GM23248 (cell line): ENCODE results near the gene LYSMD3. TPM values are rescaled to one million over a fixed set of nuclear protein-coding genes. Genes with fewer than 3 reads are reported as not detected.

Experiments
- DNase-seq: peaks from one replicate; pipeline ENCODE4 v3.0.0-alpha.2; 2015
- H2AFZ ChIP-seq: fragments of 200-600 bp; sonication (generic); 2 replicates; pipeline ENCODE4 v1.6.1; 2016; ENCODE audit warnings: antibody characterized with exemption
- H3F3A ChIP-seq: fragments of 200-600 bp; sonication (generic); 2 replicates; pipeline ENCODE4 v1.6.1; 2016; ENCODE audit warnings: mild to moderate bottlenecking, antibody characterized with exemption, mixed run types; ENCODE audit not compliant: insufficient read depth
- H3K27ac ChIP-seq: fragments of 200-600 bp; sonication (generic); 2 replicates; pipeline ENCODE4 v1.5.1; 2016; ENCODE audit warnings: mild to moderate bottlenecking
- H3K27me3 ChIP-seq: fragments of 200-600 bp; sonication (generic); replicated peaks from 2 replicates; pipeline ENCODE4 v1.6.1; 2016; ENCODE audit warnings: mild to moderate bottlenecking; ENCODE audit not compliant: insufficient read depth
- H3K36me3 ChIP-seq: fragments of 200-600 bp; sonication (generic); 2 replicates; pipeline ENCODE4 v1.6.1; 2016; ENCODE audit warnings: low read depth, mild to moderate bottlenecking
- H3K4me1 ChIP-seq: fragments of 200-600 bp; sonication (generic); 2 replicates; pipeline ENCODE4 v1.6.1; 2016; ENCODE audit warnings: mild to moderate bottlenecking; ENCODE audit not compliant: insufficient read depth
- H3K4me2 ChIP-seq: fragments of 200-600 bp; sonication (generic); one replicate; pipeline ENCODE4 v1.6.1; 2016; ENCODE audit warnings: mild to moderate bottlenecking; ENCODE audit not compliant: unreplicated experiment
- H3K4me3 ChIP-seq: fragments of 200-600 bp; sonication (generic); 2 replicates; pipeline ENCODE4 v1.5.1; 2016; ENCODE audit warnings: mild to moderate bottlenecking
- H3K79me2 ChIP-seq: fragments of 200-600 bp; sonication (generic); 2 replicates; pipeline ENCODE4 v1.6.1; 2016; ENCODE audit warnings: mild to moderate bottlenecking; ENCODE audit not compliant: insufficient read depth
- H3K9ac ChIP-seq: fragments of 200-600 bp; sonication (generic); 2 replicates; pipeline ENCODE4 v1.6.1; 2016; ENCODE audit warnings: mild to moderate bottlenecking
- H3K9me2 ChIP-seq: fragments of 200-600 bp; sonication (generic); 2 replicates; pipeline ENCODE4 v1.6.1; 2016; ENCODE audit warnings: mixed run types, mild to moderate bottlenecking, moderate library complexity; ENCODE audit not compliant: insufficient read depth
- H3K9me3 ChIP-seq: fragments of 200-600 bp; sonication (generic); one replicate; pipeline ENCODE4 v1.6.1; 2017; ENCODE audit warnings: low read depth
- H4K20me1 ChIP-seq: fragments of 200-600 bp; sonication (generic); 2 replicates; pipeline ENCODE4 v1.6.0; 2016; ENCODE audit not compliant: insufficient read depth
- EZH2 ChIP-seq: fragments of 200-600 bp; sonication (generic); IDR thresholded peaks from 2 replicates; pipeline ENCODE4 v1.6.1; 2018; ENCODE audit warnings: antibody characterized with exemption, mild to moderate bottlenecking; ENCODE audit not compliant: insufficient read depth, poor library complexity, severe bottlenecking
- EZH2phosphoT487 ChIP-seq: fragments of 200-600 bp; sonication (generic); IDR thresholded peaks from 2 replicates; pipeline ENCODE4 v1.6.1; 2018; ENCODE audit warnings: antibody characterized with exemption, moderate library complexity, mild to moderate bottlenecking, low read depth; ENCODE audit not compliant: insufficient read depth
- WGBS, 2 experiments: methylation state at CpG; one replicate each; pipeline ENCODE4 v1.1.6; 2015 to 2017; ENCODE audit warnings: low lambda C conversion rate in 2 of 2, low coverage in 1 of 2; ENCODE audit errors: missing lambda C conversion rate in 2 of 2; 5-methylcytosine and 5-hydroxymethylcytosine counted together
- in situ Hi-C: fragments of 300-500 bp; cut with MboI; formaldehyde crosslinking; loops from 2 replicates; pipeline ENCODE4 v1.15.0; 2020
- polyA plus RNA-seq: library from polyadenylated mRNA; unstranded; fragments of >200 nt; fragmentation: Nextera tagmentation; extraction: Ambion mirVana; gene quantifications from 2 replicates; pipeline ENCODE4 v1.2.1, GENCODE V29; 2016
- total RNA-seq: library from RNA; depleted of rRNA; stranded (reverse); fragments of >200 nt; shearing (Covaris generic); gene quantifications from 2 replicates; pipeline ENCODE4 v1.2.3, GENCODE V29; 2014

LYSMD3 gene
- total and polyA plus RNA-seq, 2 experiments from 2014 or later = 20.1 to 22.6 TPM

GRCh38 chr5:90561766-90562165 is 32.4 kb upstream of the LYSMD3 start:
- Histone ChIP-seq H3K4me1 (no peaks in the 10 kb centered on the region), H3K9me2 (no peaks in the 10 kb centered on the region), H3K79me2 (no peaks in the 10 kb centered on the region), H3K9me3 (no peaks in the 10 kb centered on the region), H3K36me3 (no peaks in the 10 kb centered on the region), H3F3A (no peaks in the 10 kb centered on the region), H3K4me3 (no peak overlapping the region), H3K4me2 (no peak overlapping the region), H3K9ac (no peak overlapping the region), H3K27me3 (peaks cover 36% of the 10 kb centered on the region), H4K20me1 (no peaks in the 10 kb centered on the region), H2AFZ (no peak overlapping the region), H3K27ac (no peak overlapping the region)
- in situ Hi-C loops = no loop called here
- TF ChIP-seq EZH2phosphoT487 (no peak), EZH2 (no peak)
- whole genome bisulfite sequencing, 2 experiments = 45 to 50% methylated on average over 1 of the region's 1 CpG
- no peak for DNase-seq

- no peaks in the 10 kb centered on the region for H3K4me1 ChIP-seq
- H3K36me3 ChIP-seq = no peaks in the 10 kb centered on the region
- H4K20me1 ChIP-seq = no peaks in the 10 kb centered on the region
- no peaks in the 10 kb centered on the region for H3K9me2 ChIP-seq
- H3K9ac ChIP-seq = no peak overlapping the region
- no peaks in the 10 kb centered on the region for H3K79me2 ChIP-seq
- no peak overlapping the region for H3K4me3 ChIP-seq
- H2AFZ ChIP-seq = no peak overlapping the region
- H3K27me3 ChIP-seq = peaks cover 46% of the 10 kb centered on the region
- DNase-seq = no peak
- H3K27ac ChIP-seq = no peak overlapping the region
- no peak overlapping the region for H3K4me2 ChIP-seq
- WGBS, 2 experiments = 45 to 50% methylated on average over 2 of the region's 2 CpGs
- H3K9me3 ChIP-seq = no peaks in the 10 kb centered on the region
- H3F3A ChIP-seq = no peaks in the 10 kb centered on the region
- TF ChIP-seq EZH2phosphoT487 (no peak), EZH2 (no peak)
- in situ Hi-C loops = no loop called here
Measured at GRCh38 chr5:90560771-90561170, 31.4 kb upstream of the LYSMD3 start.

GRCh38 chr5:90558344-90559192 is 29.2 kb upstream of the LYSMD3 start, which contains the start of gene ADGRV1:
Gene ADGRV1 (plus strand): TSS chr5:90558797. CDS start chr5:90558896, 99 bp downstream.
- H3K36me3 ChIP-seq = no peaks in the 10 kb centered on the region
- no peaks in the 10 kb centered on the region for H4K20me1 ChIP-seq
- H3K9ac ChIP-seq = no peak within 1 kb of the TSS
- H2AFZ ChIP-seq = peak within 1 kb of the TSS; percentile 23; the same call in 1 of the 2 replicates
- peak within 1 kb of the TSS; percentile 38 for H3K4me3 ChIP-seq
- no peaks in the 10 kb centered on the region for H3K9me2 ChIP-seq
- peak within 1 kb of the TSS; percentile 47 for H3K4me2 ChIP-seq
- no peaks in the 10 kb centered on the region for H3K79me2 ChIP-seq
- no peak for TF ChIP-seq EZH2phosphoT487
- TF ChIP-seq EZH2 = no peak
- DNase-seq = peak; percentile 30
- 3% methylated on average over 56 to 58 of the region's 60 CpGs for WGBS, 2 experiments
- no peak within 1 kb of the TSS for H3K27ac ChIP-seq
- no peaks in the 10 kb centered on the region for H3K9me3 ChIP-seq
- no peaks in the 10 kb centered on the region for H3F3A ChIP-seq
- H3K4me1 ChIP-seq = no peaks in the 10 kb centered on the region
- peaks cover 54% of the 10 kb centered on the region for H3K27me3 ChIP-seq
- in situ Hi-C loops = no loop called here

- H3K27me3 ChIP-seq = peaks cover 56% of the 10 kb centered on the region
- H3K9me2 ChIP-seq = no peaks in the 10 kb centered on the region
- H3K27ac ChIP-seq = no peak overlapping the region
- peak overlapping the region; percentile 38 for H3K4me3 ChIP-seq
- H3K9ac ChIP-seq = no peak overlapping the region
- WGBS, 2 experiments = 35 to 38% methylated on average over 3 of the region's 3 CpGs
- no peaks in the 10 kb centered on the region for H3K4me1 ChIP-seq
- H4K20me1 ChIP-seq = no peaks in the 10 kb centered on the region
- peak overlapping the region; percentile 47 for H3K4me2 ChIP-seq
- H3K79me2 ChIP-seq = no peaks in the 10 kb centered on the region
- no peaks in the 10 kb centered on the region for H3F3A ChIP-seq
- no peaks in the 10 kb centered on the region for H3K9me3 ChIP-seq
- H3K36me3 ChIP-seq = no peaks in the 10 kb centered on the region
- 0 out of 2 replicates have a peak overlapping the region, but pooled peaks have one; percentile 23 for H2AFZ ChIP-seq
- TF ChIP-seq EZH2 (no peak), EZH2phosphoT487 (no peak)
- DNase-seq = no peak
- in situ Hi-C loops = no loop called here
Measured at GRCh38 chr5:90557871-90558270, 28.5 kb upstream of the LYSMD3 start.
